Heart left ventricle (tissue), 13 donors: ENCODE measurements around the gene ABCC8.

ENCODE experiments used
- POLR2A ChIP-seq, 2 donors: fragments of 450-650 bp; IDR thresholded peaks; one replicate each; pipeline ENCODE4 v1.6.1; 2017; ENCODE audit warnings: antibody characterized with exemption in 2 of 2, mild to moderate bottlenecking in 2 of 2, moderate library complexity in 2 of 2
- TF ChIP-seq, protein P1 (sequence below), 12 donors: fragments of 200-600 bp; sonication (generic) in 4 of 12; IDR thresholded peaks; one replicate each; pipeline versions ENCODE4 v1.5.0 to v1.8.0; 2018 to 2022; ENCODE audit warnings: antibody characterized with exemption in 12 of 12, mild to moderate bottlenecking in 5 of 12
- donor health status: ischemic (EF 13 %, LVEDD 7.1; RV severe dilation, severe dysfunction).
- donor health status: DM: no; HTN: yes; CAD: no.
- donor health status: DM: no; HTN: no; CAD: no.
- donor health status: ischemic (EF 25% LVEDD 6.9; RV normal size, moderate dysfunction).
- donor health status: ischemic (EF 25% LVEDD 5.7; RV mildly dilated, moderate dysfunction).
- donor health status: ischemic (EF 35%, LVEDD 5.7; RV mildly dilated, moderate dysfunction).
- donor health status: nonischemic (EF 11% LVEDD 7.7; RV severe dilation, severe dysfunction).
- donor health status: DM: yes; HTN: yes; CAD: no.
- donor health status: PGD.
- donor health status: ischemic (EF 29% LVEDD 5.4; RV normal size, mild dysfunction).
- donor health status: nonischemic (EF 23%, LVEDD 6.1; RV moderate dilation, normal function).

DNA sequence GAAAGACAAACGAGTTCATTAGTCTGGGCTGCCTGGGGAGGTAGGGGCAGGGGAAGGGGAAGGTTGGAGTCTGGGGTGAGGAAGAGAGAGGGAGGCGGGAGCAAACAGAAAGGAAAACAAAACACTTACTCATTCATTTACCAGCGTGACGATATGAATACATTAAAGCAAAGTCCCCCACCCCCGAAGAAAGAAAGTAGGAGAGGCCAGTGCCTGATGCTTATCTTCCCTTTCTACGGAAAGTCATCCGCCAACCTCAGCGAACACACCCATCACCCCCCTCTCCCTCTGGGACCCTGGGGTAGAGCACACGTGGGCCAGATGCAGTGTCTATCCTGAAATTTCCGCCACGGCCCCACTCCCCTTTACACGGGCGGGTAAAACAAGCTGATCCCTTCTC is 13.7 kb downstream of the ABCC8 start:
- TF ChIP-seq, protein P1, sequence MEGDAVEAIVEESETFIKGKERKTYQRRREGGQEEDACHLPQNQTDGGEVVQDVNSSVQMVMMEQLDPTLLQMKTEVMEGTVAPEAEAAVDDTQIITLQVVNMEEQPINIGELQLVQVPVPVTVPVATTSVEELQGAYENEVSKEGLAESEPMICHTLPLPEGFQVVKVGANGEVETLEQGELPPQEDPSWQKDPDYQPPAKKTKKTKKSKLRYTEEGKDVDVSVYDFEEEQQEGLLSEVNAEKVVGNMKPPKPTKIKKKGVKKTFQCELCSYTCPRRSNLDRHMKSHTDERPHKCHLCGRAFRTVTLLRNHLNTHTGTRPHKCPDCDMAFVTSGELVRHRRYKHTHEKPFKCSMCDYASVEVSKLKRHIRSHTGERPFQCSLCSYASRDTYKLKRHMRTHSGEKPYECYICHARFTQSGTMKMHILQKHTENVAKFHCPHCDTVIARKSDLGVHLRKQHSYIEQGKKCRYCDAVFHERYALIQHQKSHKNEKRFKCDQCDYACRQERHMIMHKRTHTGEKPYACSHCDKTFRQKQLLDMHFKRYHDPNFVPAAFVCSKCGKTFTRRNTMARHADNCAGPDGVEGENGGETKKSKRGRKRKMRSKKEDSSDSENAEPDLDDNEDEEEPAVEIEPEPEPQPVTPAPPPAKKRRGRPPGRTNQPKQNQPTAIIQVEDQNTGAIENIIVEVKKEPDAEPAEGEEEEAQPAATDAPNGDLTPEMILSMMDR (IDR thresholded peaks at IDR 0.05), result no peak
- no peak for TF ChIP-seq POLR2A (IDR thresholded peaks at IDR 0.05)
